PFSK-1 (cell line): ENCODE data around the gene RPL15.

Experiments used
- FOXP2 ChIP-seq: optimal IDR thresholded peaks from 2 replicates; pipeline ENCODE3; 2011; ENCODE audit warnings: borderline replicate concordance, control low read depth, inconsistent platforms; ENCODE audit not compliant: insufficient read depth; ENCODE audit errors: extremely low read length, extremely low read depth
- POLR2AphosphoS5 ChIP-seq: IDR thresholded peaks from 2 replicates; pipeline ENCODE4 v1.6.1; 2012; ENCODE audit warnings: low read depth, mild to moderate bottlenecking, control low read depth, low read length, moderate library complexity
- SIN3A ChIP-seq: IDR thresholded peaks from 2 replicates; pipeline ENCODE4 v1.6.1; 2012; ENCODE audit warnings: mild to moderate bottlenecking, low read length, moderate library complexity, borderline replicate concordance; ENCODE audit not compliant: insufficient read depth
- TAF1 ChIP-seq: IDR thresholded peaks from 2 replicates; pipeline ENCODE4 v1.6.1; 2012; ENCODE audit warnings: low read length, control low read depth, borderline replicate concordance; ENCODE audit not compliant: insufficient read depth
- TF ChIP-seq, protein P1 (sequence below), 2 experiments: IDR thresholded peaks; 2 replicates each; pipeline versions ENCODE4 v1.6.1 to v1.8.0; 2011 to 2012; ENCODE audit warnings: low read depth in 2 of 2, low read length in 2 of 2, control low read depth in 1 of 2, inconsistent platforms in 1 of 2, mild to moderate bottlenecking in 1 of 2, moderate library complexity in 1 of 2; ENCODE audit not compliant: insufficient read depth in 1 of 2

The RPL15 gene

GRCh38 chr3:23876923-23877322 is 40.0 kb upstream of the RPL15 start:
- no peak for TF ChIP-seq SIN3A
- no peak for TF ChIP-seq TAF1
- no peak for TF ChIP-seq POLR2AphosphoS5
- TF ChIP-seq, protein P1, sequence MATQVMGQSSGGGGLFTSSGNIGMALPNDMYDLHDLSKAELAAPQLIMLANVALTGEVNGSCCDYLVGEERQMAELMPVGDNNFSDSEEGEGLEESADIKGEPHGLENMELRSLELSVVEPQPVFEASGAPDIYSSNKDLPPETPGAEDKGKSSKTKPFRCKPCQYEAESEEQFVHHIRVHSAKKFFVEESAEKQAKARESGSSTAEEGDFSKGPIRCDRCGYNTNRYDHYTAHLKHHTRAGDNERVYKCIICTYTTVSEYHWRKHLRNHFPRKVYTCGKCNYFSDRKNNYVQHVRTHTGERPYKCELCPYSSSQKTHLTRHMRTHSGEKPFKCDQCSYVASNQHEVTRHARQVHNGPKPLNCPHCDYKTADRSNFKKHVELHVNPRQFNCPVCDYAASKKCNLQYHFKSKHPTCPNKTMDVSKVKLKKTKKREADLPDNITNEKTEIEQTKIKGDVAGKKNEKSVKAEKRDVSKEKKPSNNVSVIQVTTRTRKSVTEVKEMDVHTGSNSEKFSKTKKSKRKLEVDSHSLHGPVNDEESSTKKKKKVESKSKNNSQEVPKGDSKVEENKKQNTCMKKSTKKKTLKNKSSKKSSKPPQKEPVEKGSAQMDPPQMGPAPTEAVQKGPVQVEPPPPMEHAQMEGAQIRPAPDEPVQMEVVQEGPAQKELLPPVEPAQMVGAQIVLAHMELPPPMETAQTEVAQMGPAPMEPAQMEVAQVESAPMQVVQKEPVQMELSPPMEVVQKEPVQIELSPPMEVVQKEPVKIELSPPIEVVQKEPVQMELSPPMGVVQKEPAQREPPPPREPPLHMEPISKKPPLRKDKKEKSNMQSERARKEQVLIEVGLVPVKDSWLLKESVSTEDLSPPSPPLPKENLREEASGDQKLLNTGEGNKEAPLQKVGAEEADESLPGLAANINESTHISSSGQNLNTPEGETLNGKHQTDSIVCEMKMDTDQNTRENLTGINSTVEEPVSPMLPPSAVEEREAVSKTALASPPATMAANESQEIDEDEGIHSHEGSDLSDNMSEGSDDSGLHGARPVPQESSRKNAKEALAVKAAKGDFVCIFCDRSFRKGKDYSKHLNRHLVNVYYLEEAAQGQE (IDR thresholded peaks at IDR 0.05; ENCODE audit: insufficient read depth in 1 of 2, low read depth in 2 of 2, low read length in 2 of 2) = no peak
- TF ChIP-seq FOXP2 = no peak

DNA sequence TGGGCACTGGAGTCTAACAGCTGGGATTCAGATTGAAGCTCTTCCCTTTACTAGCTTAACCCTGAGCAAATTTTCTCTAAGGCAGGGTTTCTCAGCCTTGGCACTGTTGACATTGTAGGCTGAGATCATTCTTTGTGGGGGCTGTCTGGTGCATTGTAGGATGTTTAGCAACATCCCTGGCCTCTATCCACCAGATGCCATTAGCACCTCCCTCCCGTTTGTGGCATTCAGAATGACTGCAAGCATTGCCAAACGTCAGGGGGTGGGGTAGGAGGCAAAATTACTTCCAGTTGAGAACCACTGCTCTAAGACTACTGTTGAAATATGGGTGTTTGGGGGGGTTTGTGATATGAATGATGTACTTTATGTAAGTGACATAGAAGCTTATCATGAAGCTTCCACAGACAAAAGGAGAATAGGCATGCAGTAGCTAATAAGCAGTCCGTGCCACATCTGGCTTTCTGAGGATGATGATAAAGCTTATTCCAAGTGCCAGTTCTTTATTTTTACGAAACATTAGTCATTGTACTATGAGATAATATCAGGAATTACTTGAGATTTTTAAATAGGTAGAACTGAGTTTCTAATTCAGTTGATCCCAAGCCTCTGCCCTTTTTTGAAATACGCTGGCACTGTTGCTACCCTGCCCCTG is 39.5 kb upstream of the RPL15 start:
- TF ChIP-seq POLR2AphosphoS5 (no peak), TAF1 (no peak), SIN3A (no peak), FOXP2 (no peak)
- TF ChIP-seq, protein P1 (IDR thresholded peaks at IDR 0.05; ENCODE audit: insufficient read depth in 1 of 2, low read depth in 2 of 2, low read length in 2 of 2) = no peak

DNA sequence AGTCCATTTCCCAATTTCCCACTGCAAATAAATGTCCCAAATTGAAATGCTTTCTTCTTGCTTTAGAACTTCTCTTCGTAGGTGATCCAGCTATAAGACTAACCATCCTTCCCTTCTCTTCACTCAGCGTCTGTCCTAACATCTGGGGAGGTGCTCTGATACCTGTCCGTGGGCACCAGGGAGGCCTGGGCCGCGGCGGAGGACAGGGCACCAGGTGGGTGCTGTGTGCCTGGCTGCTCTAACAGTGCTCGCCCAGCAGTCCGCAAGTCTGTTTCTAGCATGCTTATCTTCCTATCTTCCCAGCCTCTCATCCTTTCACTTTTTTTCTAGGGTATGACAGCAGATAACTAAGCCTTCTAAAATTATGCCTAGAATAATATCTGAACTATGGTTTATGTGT is 37.4 kb upstream of the RPL15 start:
- TF ChIP-seq TAF1 = no peak
- TF ChIP-seq SIN3A = no peak
- no peak for TF ChIP-seq FOXP2
- TF ChIP-seq POLR2AphosphoS5 = no peak

DNA sequence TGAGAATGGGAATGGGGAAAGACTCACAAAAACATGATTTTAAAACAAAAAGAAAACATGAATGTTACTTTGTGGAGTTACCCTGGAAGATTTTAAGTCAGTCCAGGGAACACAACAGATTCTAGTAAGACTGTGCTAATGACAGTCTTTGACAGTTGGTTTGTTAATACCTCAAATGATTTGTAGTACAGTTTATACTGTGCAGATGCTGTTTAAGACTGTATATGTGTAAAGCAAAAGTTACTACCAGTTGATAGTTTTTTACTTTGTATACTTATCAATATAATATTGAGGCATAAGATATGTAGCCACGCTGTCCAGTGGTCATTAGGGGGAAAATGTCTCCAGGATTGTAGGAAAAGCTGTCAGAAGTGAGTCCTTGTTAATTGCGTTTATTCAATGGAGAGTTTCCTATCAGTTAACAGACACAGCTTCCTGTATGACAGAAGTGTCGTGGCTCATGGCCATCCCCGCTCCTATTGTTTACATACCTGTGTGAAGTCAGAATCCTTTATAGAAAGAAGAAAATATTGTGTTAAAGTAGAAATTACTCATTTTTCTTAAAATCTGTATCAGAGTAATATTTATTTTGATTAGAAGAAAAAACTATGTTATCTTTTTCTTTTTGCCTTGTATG is 36.1 kb upstream of the RPL15 start:
- TF ChIP-seq POLR2AphosphoS5 (no peak), SIN3A (no peak), FOXP2 (no peak), TAF1 (no peak)
- TF ChIP-seq, protein P1 (IDR thresholded peaks at IDR 0.05; ENCODE audit: insufficient read depth in 1 of 2, low read depth in 2 of 2, low read length in 2 of 2) = no peak

- TF ChIP-seq FOXP2 = no peak
- no peak for TF ChIP-seq SIN3A
- TF ChIP-seq, protein P1 (IDR thresholded peaks at IDR 0.05; ENCODE audit: insufficient read depth in 1 of 2, low read depth in 2 of 2, low read length in 2 of 2) = no peak
- TF ChIP-seq POLR2AphosphoS5 = no peak
- TF ChIP-seq TAF1 = no peak
These were observed 34.4 kb upstream of the RPL15 start for GRCh38 chr3:23882487-23882918.
